RWPE2 (cell line): Measurements from ENCODE around the gene GPR32.

Experiments used
- ATAC-seq: fragments of 200-7000 bp; cut with Tn5 transposase; 3 replicates; pipeline ENCODE4 v1.9.1; 2021; ENCODE audit warnings: low read depth
- DNase-seq: peaks from one replicate; pipeline ENCODE4 v3.0.0-alpha.2; 2020; ENCODE audit warnings: low spot score
- H3K27ac ChIP-seq: fragments of 450-650 bp; 2 replicates; pipeline ENCODE4 v1.5.1; 2017; ENCODE audit warnings: mild to moderate bottlenecking; ENCODE audit not compliant: poor library complexity, severe bottlenecking
- H3K27me3 ChIP-seq: fragments of 250-450 bp; sonication (Bioruptor Pico); 2 replicates; pipeline ENCODE4 v1.5.1; 2021; ENCODE audit warnings: mild to moderate bottlenecking, moderate library complexity; ENCODE audit not compliant: insufficient read depth, poor library complexity, severe bottlenecking
- H3K36me3 ChIP-seq: fragments of 250-450 bp; sonication (Bioruptor Pico); 2 replicates; pipeline ENCODE4 v1.5.1; 2020; ENCODE audit warnings: low read depth, mild to moderate bottlenecking, moderate library complexity
- H3K4me1 ChIP-seq: fragments of 250-450 bp; sonication (Bioruptor Pico); 2 replicates; pipeline ENCODE4 v1.5.1; 2021; ENCODE audit warnings: mild to moderate bottlenecking, moderate library complexity; ENCODE audit not compliant: insufficient read depth, poor library complexity, severe bottlenecking
- H3K4me3 ChIP-seq: fragments of 250-450 bp; sonication (Bioruptor Pico); 2 replicates; pipeline ENCODE4 v1.5.1; 2021; ENCODE audit warnings: mild to moderate bottlenecking, moderate library complexity; ENCODE audit not compliant: severe bottlenecking
- H3K9me3 ChIP-seq: fragments of 250-450 bp; sonication (Bioruptor Pico); 2 replicates; pipeline ENCODE4 v1.5.1; 2021; ENCODE audit warnings: mild to moderate bottlenecking, moderate library complexity; ENCODE audit not compliant: severe bottlenecking
- TF ChIP-seq, protein P1 (sequence below): fragments of 450-650 bp; IDR thresholded peaks from one replicate; pipeline ENCODE4 v1.5.1; 2017; ENCODE audit warnings: mild to moderate bottlenecking, moderate library complexity; ENCODE audit not compliant: poor library complexity, severe bottlenecking

Gene GPR32

DNA sequence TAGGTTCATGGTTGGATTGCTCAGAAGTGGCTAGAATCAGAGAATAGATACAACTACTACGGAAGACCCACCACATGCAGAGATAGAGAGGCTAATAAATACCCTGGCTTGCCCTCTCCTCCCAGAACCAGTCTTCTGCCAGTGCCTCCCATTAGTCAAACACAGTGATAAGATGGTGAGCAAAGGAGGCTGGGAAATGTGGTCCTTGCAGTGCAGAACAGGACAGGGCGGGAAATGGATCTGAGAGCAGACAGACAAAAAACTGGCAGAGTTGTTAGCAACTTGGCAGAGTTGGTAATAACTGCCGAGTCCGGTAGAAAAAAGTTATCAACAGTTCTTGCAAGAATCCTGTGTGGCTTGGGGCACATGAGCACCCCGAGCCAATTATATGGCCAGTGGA, 44.6 kb downstream of the GPR32 start:
- Histone ChIP-seq H3K9me3 (no peaks in the 10 kb centered on the region), H3K4me3 (no peak overlapping the region), H3K4me1 (no peaks in the 10 kb centered on the region), H3K27ac (no peak overlapping the region), H3K27me3 (peaks cover 6% of the 10 kb centered on the region), H3K36me3 (no peaks in the 10 kb centered on the region)
- no peak for ATAC-seq
- no peak for DNase-seq
- TF ChIP-seq, protein P1, sequence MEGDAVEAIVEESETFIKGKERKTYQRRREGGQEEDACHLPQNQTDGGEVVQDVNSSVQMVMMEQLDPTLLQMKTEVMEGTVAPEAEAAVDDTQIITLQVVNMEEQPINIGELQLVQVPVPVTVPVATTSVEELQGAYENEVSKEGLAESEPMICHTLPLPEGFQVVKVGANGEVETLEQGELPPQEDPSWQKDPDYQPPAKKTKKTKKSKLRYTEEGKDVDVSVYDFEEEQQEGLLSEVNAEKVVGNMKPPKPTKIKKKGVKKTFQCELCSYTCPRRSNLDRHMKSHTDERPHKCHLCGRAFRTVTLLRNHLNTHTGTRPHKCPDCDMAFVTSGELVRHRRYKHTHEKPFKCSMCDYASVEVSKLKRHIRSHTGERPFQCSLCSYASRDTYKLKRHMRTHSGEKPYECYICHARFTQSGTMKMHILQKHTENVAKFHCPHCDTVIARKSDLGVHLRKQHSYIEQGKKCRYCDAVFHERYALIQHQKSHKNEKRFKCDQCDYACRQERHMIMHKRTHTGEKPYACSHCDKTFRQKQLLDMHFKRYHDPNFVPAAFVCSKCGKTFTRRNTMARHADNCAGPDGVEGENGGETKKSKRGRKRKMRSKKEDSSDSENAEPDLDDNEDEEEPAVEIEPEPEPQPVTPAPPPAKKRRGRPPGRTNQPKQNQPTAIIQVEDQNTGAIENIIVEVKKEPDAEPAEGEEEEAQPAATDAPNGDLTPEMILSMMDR, result no peak

DNA sequence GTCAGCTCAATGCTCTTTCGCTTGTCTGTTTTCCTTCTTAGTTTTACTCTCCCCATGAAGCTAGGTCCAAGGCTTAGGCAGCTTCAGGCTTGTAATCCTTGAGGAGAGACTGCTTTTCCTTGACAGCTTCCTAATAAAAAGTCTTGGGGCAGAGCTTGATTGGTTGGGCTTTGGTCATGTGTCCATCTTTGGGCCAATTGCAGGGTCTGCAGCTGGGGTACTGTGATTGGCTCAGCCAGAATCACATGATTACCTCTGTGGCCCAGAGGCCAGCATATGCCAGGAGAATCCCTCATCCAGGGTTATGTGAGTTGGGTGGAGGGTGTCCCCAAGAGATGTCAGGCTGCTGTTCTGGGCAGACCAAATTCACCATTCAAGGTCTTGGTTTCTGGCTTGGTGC, 45.2 kb downstream of the GPR32 start:
- Histone ChIP-seq H3K9me3 (no peaks in the 10 kb centered on the region), H3K27ac (no peak overlapping the region), H3K27me3 (peaks cover 8% of the 10 kb centered on the region), H3K36me3 (no peaks in the 10 kb centered on the region), H3K4me3 (no peak overlapping the region), H3K4me1 (no peaks in the 10 kb centered on the region)
- DNase-seq, result no peak
- TF ChIP-seq, protein P1, result no peak
- ATAC-seq, result no peak

GRCh38 chr19:50817941-50818858, 47.9 kb downstream of the GPR32 start:
- no peak overlapping the region for H3K27ac ChIP-seq
- DNase-seq, result no peak
- no peaks in the 10 kb centered on the region for H3K9me3 ChIP-seq
- TF ChIP-seq, protein P1, result no peak
- ATAC-seq, result peak; percentile 73
- no peaks in the 10 kb centered on the region for H3K4me1 ChIP-seq
- peak overlapping the region; percentile 34 for H3K4me3 ChIP-seq
- no peaks in the 10 kb centered on the region for H3K36me3 ChIP-seq
- peaks cover 11% of the 10 kb centered on the region for H3K27me3 ChIP-seq

- no peaks in the 10 kb centered on the region for H3K4me1 ChIP-seq
- H3K9me3 ChIP-seq, result no peaks in the 10 kb centered on the region
- H3K4me3 ChIP-seq, result no peak overlapping the region
- ATAC-seq (no peak), DNase-seq (no peak)
- TF ChIP-seq, protein P1, result no peak
- no peaks in the 10 kb centered on the region for H3K36me3 ChIP-seq
- H3K27ac ChIP-seq, result no peak overlapping the region
- peaks cover 14% of the 10 kb centered on the region for H3K27me3 ChIP-seq
Observed at GRCh38 chr19:50818859-50819472, 48.7 kb downstream of the GPR32 start.

DNA sequence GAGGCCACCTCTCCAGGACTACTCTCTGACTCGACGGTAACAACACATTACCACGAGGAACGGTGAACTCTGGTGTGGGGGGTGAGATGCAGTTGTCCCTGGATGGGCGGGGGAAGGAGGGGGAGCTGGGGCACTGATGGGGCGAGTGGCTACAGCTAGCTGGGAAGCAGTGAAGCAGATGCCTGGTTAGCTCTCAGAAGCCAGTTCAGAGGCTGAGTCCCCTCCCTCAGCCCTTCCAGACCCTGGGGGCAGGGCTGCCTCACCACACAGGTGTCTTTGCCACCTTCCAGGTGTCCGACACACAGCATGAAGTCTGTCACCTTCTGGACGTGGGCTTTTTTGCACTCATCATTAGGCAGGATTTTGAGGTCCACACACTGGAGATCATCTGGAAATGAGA, 49.4 kb downstream of the GPR32 start:
- TF ChIP-seq, protein P1, result no peak
- Histone ChIP-seq H3K27ac (no peak overlapping the region), H3K27me3 (peaks cover 14% of the 10 kb centered on the region), H3K9me3 (no peaks in the 10 kb centered on the region), H3K4me3 (no peak overlapping the region), H3K36me3 (no peaks in the 10 kb centered on the region), H3K4me1 (no peaks in the 10 kb centered on the region)
- DNase-seq (no peak), ATAC-seq (no peak)
